Endodermal cell (in vitro differentiated cells): ENCODE measurements around the gene OVOL3. TPM values are rescaled to one million over a fixed set of nuclear protein-coding genes. Genes with fewer than 3 reads are reported as not detected.

Source experiments
- DNase-seq: peaks from one replicate; pipeline ENCODE4 v3.0.0-alpha.2; 2017
- H3K27ac ChIP-seq: 2 replicates; pipeline ENCODE4 v1.5.1; 2013; ENCODE audit warnings: mild to moderate bottlenecking, low read depth, low read length, moderate library complexity
- H3K27me3 ChIP-seq: 2 replicates; pipeline ENCODE4 v1.6.1; 2013; ENCODE audit warnings: mild to moderate bottlenecking, low read length, moderate library complexity; ENCODE audit not compliant: insufficient read depth, control insufficient read depth, poor library complexity, severe bottlenecking
- H3K36me3 ChIP-seq: 2 replicates; pipeline ENCODE4 v1.7.0; 2013; ENCODE audit warnings: mild to moderate bottlenecking, low read length, moderate library complexity; ENCODE audit not compliant: control insufficient read depth, insufficient read depth
- H3K4me1 ChIP-seq: one replicate; pipeline ENCODE4 v1.7.0; 2013; ENCODE audit warnings: low read length; ENCODE audit not compliant: control insufficient read depth, insufficient read depth
- H3K4me3 ChIP-seq: 2 replicates; pipeline ENCODE4 v1.5.1; 2013; ENCODE audit warnings: mild to moderate bottlenecking, low read length, moderate library complexity
- H3K9ac ChIP-seq: 2 replicates; pipeline ENCODE4 v1.6.1; 2013; ENCODE audit warnings: mild to moderate bottlenecking, low read length, moderate library complexity; ENCODE audit not compliant: poor library complexity, severe bottlenecking; ENCODE audit errors: extremely low read depth
- H3K9me3 ChIP-seq: 2 replicates; pipeline ENCODE4 v1.6.1; 2013; ENCODE audit warnings: mild to moderate bottlenecking, low read length, moderate library complexity; ENCODE audit not compliant: control insufficient read depth
- H3K27ac Mint-ChIP-seq: 2 replicates; pipeline ENCODE4 v1.8.0; 2020; ENCODE audit warnings: mixed read lengths
- H3K27me3 Mint-ChIP-seq: 2 replicates; pipeline ENCODE4 v1.8.0; 2021; ENCODE audit warnings: mild to moderate bottlenecking, mixed read lengths; ENCODE audit not compliant: insufficient read depth
- H3K36me3 Mint-ChIP-seq: 2 replicates; pipeline ENCODE4 v1.8.0; 2020; ENCODE audit warnings: low read depth, mixed read lengths
- H3K4me1 Mint-ChIP-seq: 2 replicates; pipeline ENCODE4 v1.8.0; 2020; ENCODE audit warnings: mixed read lengths
- H3K4me3 Mint-ChIP-seq: 2 replicates; pipeline ENCODE4 v1.8.0; 2020; ENCODE audit warnings: mild to moderate bottlenecking, moderate library complexity, mixed read lengths
- H3K9me3 Mint-ChIP-seq: 2 replicates; pipeline ENCODE4 v1.8.0; 2020; ENCODE audit warnings: mild to moderate bottlenecking, mixed read lengths
- CTCF ChIP-seq: fragments of 200-600 bp; sonication (generic); conservative IDR thresholded peaks from 2 replicates; pipeline ENCODE4 v1.5.0; 2021; ENCODE audit warnings: antibody characterized with exemption, mild to moderate bottlenecking
- whole genome bisulfite sequencing, 2 experiments: methylation state at CpG; one replicate each; pipeline versions ENCODE4 v1.1.5 to v1.1.7; 2013; ENCODE audit warnings: missing lambda C conversion rate in 2 of 2, mixed read lengths in 1 of 2; ENCODE audit not compliant: insufficient coverage in 1 of 2, insufficient read length in 1 of 2; 5-methylcytosine and 5-hydroxymethylcytosine counted together
- total RNA-seq, 2 donors: library from RNA; stranded (reverse); fragmentation: NEBNext Ultra II Directional in 1 of 2; extraction: Animal tissue kit (Norgen Biotek cat#: 25700) in 1 of 2; gene quantifications; 2 replicates in 1 of 2; 3 replicates in 1 of 2; pipeline ENCODE4 v1.2.1, GENCODE V29; 2021

OVOL3 gene
- total RNA-seq, 2 donors from 2014 or later, result not detected

- Histone ChIP-seq H3K9ac (peak within 1 kb of the TSS; percentile 82), H3K4me1 (no peaks in the 10 kb centered on the region), H3K36me3 (peaks cover 42% of the 10 kb centered on the region), H3K9me3 (no peaks in the 10 kb centered on the region), H3K27ac (peak within 1 kb of the TSS; percentile 70), H3K27me3 (no peaks in the 10 kb centered on the region), H3K4me3 (peak within 1 kb of the TSS; percentile 97)
- TF ChIP-seq CTCF, result no peak
- Mint-ChIP-seq H3K4me1 (peaks cover 19% of the 10 kb centered on the region), H3K36me3 (peaks cover 47% of the 10 kb centered on the region), H3K9me3 (no peaks in the 10 kb centered on the region), H3K27ac (peak within 1 kb of the TSS; percentile 97), H3K27me3 (no peaks in the 10 kb centered on the region), H3K4me3 (peak within 1 kb of the TSS; percentile 94)
- 5 to 54% methylated on average over 6 to 59 of the region's 59 CpGs for WGBS, 2 experiments
- DNase-seq, result no peak
Measured at GRCh38 chr19:36115453-36116343, 4.8 kb downstream of the OVOL3 start, which contains the start of gene TBCB. Gene TBCB, plus strand, starts transcription at chr19:36115468. Its CDS starts 93 bp downstream, at chr19:36115561.

GRCh38 chr19:36116344-36116637, 5.3 kb downstream of the OVOL3 start:
- peak overlapping the region; percentile 97 for H3K4me3 ChIP-seq
- no peaks in the 10 kb centered on the region for H3K9me3 ChIP-seq
- H3K27me3 ChIP-seq, result no peaks in the 10 kb centered on the region
- Mint-ChIP-seq H3K9me3 (no peaks in the 10 kb centered on the region), H3K4me3 (peak overlapping the region; percentile 94), H3K27ac (no peak overlapping the region), H3K36me3 (peaks cover 47% of the 10 kb centered on the region), H3K4me1 (peaks cover 19% of the 10 kb centered on the region), H3K27me3 (no peaks in the 10 kb centered on the region)
- TF ChIP-seq CTCF, result no peak
- DNase-seq, result no peak
- no peaks in the 10 kb centered on the region for H3K4me1 ChIP-seq
- H3K36me3 ChIP-seq, result peaks cover 43% of the 10 kb centered on the region
- H3K9ac ChIP-seq, result peak overlapping the region; percentile 2
- 93 to 100% methylated on average over 1 of the region's 1 CpG for WGBS, 2 experiments
- no peak overlapping the region for H3K27ac ChIP-seq

GRCh38 chr19:36120092-36120983, 9.4 kb downstream of the OVOL3 start:
- Histone ChIP-seq H3K36me3 (peaks cover 57% of the 10 kb centered on the region), H3K4me3 (no peak overlapping the region), H3K9me3 (no peaks in the 10 kb centered on the region), H3K27me3 (no peaks in the 10 kb centered on the region), H3K9ac (no peak overlapping the region), H3K27ac (peak overlapping the region; percentile 32), H3K4me1 (no peaks in the 10 kb centered on the region)
- H3K9me3 Mint-ChIP-seq, result no peaks in the 10 kb centered on the region
- DNase-seq, result no peak
- H3K4me3 Mint-ChIP-seq, result no peak overlapping the region
- H3K4me1 Mint-ChIP-seq, result peaks cover 10% of the 10 kb centered on the region
- TF ChIP-seq CTCF, result no peak
- no peak overlapping the region for H3K27ac Mint-ChIP-seq
- peaks cover 60% of the 10 kb centered on the region for H3K36me3 Mint-ChIP-seq
- WGBS, 2 experiments, result 87 to 92% methylated on average over 13 to 26 of the region's 26 CpGs
- no peaks in the 10 kb centered on the region for H3K27me3 Mint-ChIP-seq
